Caco-2 (cell line): ENCODE results near the gene ADAMTSL2. TPM values are rescaled to one million over a fixed set of nuclear protein-coding genes. Genes with fewer than 3 reads are reported as not detected.

Source experiments
- BruUV-seq: library from RNA; stranded (reverse); fragments of 400-500 nt; replicated peaks from 2 replicates; lab custom pipeline; 2021; lab: Mats Ljungman, UMichigan
- CTCF ChIA-PET: fragments of 300-600 bp; sonication (Branson Sonifier 250); formaldehyde crosslinking; loops from one replicate; lab custom pipeline; 2022; ENCODE audit warnings: antibody characterized with exemption; lab: Charles Lee
- POLR2A ChIA-PET: fragments of 300-600 bp; sonication (Branson Sonifier 250); formaldehyde crosslinking; loops from one replicate; lab custom pipeline; 2022; ENCODE audit warnings: antibody characterized with exemption; lab: Charles Lee
- DNase-seq, 2 experiments: peaks; one replicate each; pipeline versions ENCODE4 v3.0.0 to v3.0.0-alpha.2; 2020 to 2022
- H3K27me3 ChIP-seq: replicated peaks from 2 replicates; pipeline ENCODE4 v1.6.0; 2011; ENCODE audit warnings: low read length; ENCODE audit not compliant: control insufficient read depth, insufficient read depth
- H3K36me3 ChIP-seq: 2 replicates; pipeline ENCODE4 v1.5.1; 2011; ENCODE audit warnings: low read length; ENCODE audit not compliant: control insufficient read depth, insufficient read depth
- H3K4me1 ChIP-seq: fragments of 250-450 bp; sonication (Bioruptor Pico); 2 replicates; pipeline ENCODE4 v1.5.1; 2020; ENCODE audit warnings: mild to moderate bottlenecking
- H3K4me3 ChIP-seq: 2 replicates; pipeline ENCODE4 v1.5.1; 2011; ENCODE audit warnings: low read depth, mild to moderate bottlenecking, control low read depth, low read length
- H3K9me3 ChIP-seq: fragments of 250-450 bp; sonication (Bioruptor Pico); 2 replicates; pipeline ENCODE4 v1.5.1; 2020; ENCODE audit warnings: mild to moderate bottlenecking, moderate library complexity
- H3K27ac Mint-ChIP-seq: one replicate; pipeline ENCODE4 v1.8.0; 2022; ENCODE audit warnings: mixed read lengths; ENCODE audit not compliant: unreplicated experiment
- H3K27me3 Mint-ChIP-seq: one replicate; pipeline ENCODE4 v1.8.0; 2022; ENCODE audit warnings: mixed read lengths; ENCODE audit not compliant: insufficient read depth, unreplicated experiment
- H3K36me3 Mint-ChIP-seq: one replicate; pipeline ENCODE4 v1.8.0; 2022; ENCODE audit warnings: mild to moderate bottlenecking, mixed read lengths; ENCODE audit not compliant: insufficient read depth, unreplicated experiment
- H3K4me1 Mint-ChIP-seq: one replicate; pipeline ENCODE4 v1.8.0; 2022; ENCODE audit warnings: low read depth, mixed read lengths; ENCODE audit not compliant: unreplicated experiment
- H3K4me3 Mint-ChIP-seq: one replicate; pipeline ENCODE4 v1.8.0; 2022; ENCODE audit warnings: mild to moderate bottlenecking, moderate library complexity, mixed read lengths; ENCODE audit not compliant: unreplicated experiment
- H3K9me3 Mint-ChIP-seq: one replicate; pipeline ENCODE4 v1.8.0; 2022; ENCODE audit warnings: mixed read lengths; ENCODE audit not compliant: unreplicated experiment
- intact Hi-C: fragments of 100-400 bp; cut with micrococcal nuclease; formaldehyde crosslinking; loops from one replicate; pipeline ENCODE4 v1.10.0; 2022; ENCODE audit not compliant: unreplicated experiment
- total RNA-seq: library from RNA; stranded (reverse); gene quantifications from 2 replicates; pipeline ENCODE4 v1.2.3, GENCODE V29; 2022
- TF ChIP-seq, protein P1 (sequence below), 2 experiments: fragments of 200-600 bp in 1 of 2; IDR thresholded peaks; 1 replicate in 1 of 2; 2 replicates in 1 of 2; pipeline versions ENCODE4 v1.5.1 to v1.8.0; 2011 to 2022; ENCODE audit warnings: antibody characterized with exemption in 1 of 2, control low read depth in 1 of 2, inconsistent platforms in 1 of 2, low read depth in 1 of 2, low read length in 1 of 2, mild to moderate bottlenecking in 1 of 2, moderate library complexity in 1 of 2; ENCODE audit not compliant: insufficient read depth in 1 of 2, severe bottlenecking in 1 of 2, unreplicated experiment in 1 of 2

The ADAMTSL2 gene
- total RNA-seq, 1 experiment from 2014 or later, result 0.68 TPM

DNA sequence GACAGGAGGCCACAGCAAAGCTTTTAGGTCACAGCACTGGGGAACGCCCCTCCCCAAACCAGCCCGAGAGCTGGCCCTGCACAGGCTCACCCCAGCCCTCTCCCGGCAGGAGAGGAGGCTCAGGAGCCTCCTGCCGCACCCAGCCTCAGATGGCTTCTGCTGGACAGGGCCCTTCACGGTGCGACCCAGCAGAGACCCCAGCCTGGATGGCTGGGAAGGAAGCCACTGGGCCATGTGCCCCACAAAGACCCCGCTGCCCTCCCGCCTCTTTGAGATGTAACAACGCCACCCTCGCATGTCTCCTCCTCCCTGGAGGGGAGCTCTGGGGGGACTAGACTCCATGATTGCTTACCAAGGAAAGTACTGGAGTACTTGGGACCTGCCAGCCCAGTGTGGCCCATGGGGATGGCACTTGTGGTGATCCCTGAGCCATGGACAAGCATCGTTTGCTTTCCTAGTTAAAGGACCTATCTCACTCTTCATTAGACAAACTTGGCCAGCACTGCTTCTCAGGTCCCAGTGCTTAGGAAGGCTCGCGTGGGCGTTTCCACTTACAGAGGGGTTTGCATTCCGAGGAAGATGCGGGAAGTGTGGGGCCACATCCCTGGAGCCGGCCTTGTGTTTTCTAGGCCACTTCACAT, 18.8 kb upstream of the ADAMTSL2 start:
- no peaks in the 10 kb centered on the region for H3K9me3 ChIP-seq
- Mint-ChIP-seq H3K27me3 (no peaks in the 10 kb centered on the region), H3K27ac (no peak overlapping the region), H3K9me3 (no peaks in the 10 kb centered on the region), H3K4me1 (no peaks in the 10 kb centered on the region), H3K36me3 (no peaks in the 10 kb centered on the region), H3K4me3 (no peak overlapping the region)
- TF ChIP-seq, protein P1, sequence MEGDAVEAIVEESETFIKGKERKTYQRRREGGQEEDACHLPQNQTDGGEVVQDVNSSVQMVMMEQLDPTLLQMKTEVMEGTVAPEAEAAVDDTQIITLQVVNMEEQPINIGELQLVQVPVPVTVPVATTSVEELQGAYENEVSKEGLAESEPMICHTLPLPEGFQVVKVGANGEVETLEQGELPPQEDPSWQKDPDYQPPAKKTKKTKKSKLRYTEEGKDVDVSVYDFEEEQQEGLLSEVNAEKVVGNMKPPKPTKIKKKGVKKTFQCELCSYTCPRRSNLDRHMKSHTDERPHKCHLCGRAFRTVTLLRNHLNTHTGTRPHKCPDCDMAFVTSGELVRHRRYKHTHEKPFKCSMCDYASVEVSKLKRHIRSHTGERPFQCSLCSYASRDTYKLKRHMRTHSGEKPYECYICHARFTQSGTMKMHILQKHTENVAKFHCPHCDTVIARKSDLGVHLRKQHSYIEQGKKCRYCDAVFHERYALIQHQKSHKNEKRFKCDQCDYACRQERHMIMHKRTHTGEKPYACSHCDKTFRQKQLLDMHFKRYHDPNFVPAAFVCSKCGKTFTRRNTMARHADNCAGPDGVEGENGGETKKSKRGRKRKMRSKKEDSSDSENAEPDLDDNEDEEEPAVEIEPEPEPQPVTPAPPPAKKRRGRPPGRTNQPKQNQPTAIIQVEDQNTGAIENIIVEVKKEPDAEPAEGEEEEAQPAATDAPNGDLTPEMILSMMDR (IDR thresholded peaks at IDR 0.05; ENCODE audit: insufficient read depth in 1 of 2, low read depth in 1 of 2, low read length in 1 of 2, severe bottlenecking in 1 of 2, unreplicated experiment in 1 of 2), result no peak
- no peaks in the 10 kb centered on the region for H3K27me3 ChIP-seq
- H3K36me3 ChIP-seq, result no peaks in the 10 kb centered on the region
- no TSS peak for BruUV-seq
- ChIA-PET POLR2A (no interaction called here), CTCF (no interaction called here)
- DNase-seq, result no peak
- H3K4me3 ChIP-seq, result no peak overlapping the region
- no peaks in the 10 kb centered on the region for H3K4me1 ChIP-seq
- intact Hi-C loops, result no loop called here

DNA sequence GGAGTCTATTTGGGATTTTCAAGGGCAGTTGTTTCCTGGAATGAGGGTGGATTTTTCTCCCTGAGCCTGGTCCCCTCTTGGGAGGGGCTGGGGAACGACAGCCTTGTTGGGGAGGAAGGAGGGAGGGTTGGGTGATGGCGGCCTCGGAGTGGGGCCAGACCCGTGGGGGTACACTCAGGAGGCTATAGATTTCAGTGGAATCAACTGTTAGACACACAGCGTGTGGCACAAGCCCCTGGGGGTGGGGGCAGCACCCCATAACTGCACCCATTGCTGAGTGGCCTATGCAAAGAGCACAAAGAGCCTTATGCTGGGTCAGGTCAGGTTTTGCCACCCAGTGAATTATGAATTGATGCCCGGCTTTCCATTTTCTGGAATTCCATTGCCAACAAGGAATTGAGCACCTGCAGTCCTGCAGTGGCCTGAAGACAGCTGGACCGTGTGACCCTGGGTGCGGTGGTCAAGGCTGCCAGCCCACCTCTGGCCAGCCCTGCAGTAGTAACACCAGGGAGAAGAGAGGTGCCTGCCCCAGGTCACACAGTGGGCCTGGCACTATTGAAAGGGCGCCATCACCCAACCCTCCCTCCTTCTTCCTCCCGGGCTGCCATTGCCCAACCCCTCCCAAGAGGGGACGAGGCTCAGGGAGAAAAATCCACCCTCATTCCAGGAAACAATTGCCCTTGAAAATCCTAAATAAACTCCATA, 18.1 kb upstream of the ADAMTSL2 start:
- no peaks in the 10 kb centered on the region for H3K27me3 Mint-ChIP-seq
- Histone ChIP-seq H3K4me3 (no peak overlapping the region), H3K27me3 (no peaks in the 10 kb centered on the region), H3K9me3 (no peaks in the 10 kb centered on the region), H3K36me3 (no peaks in the 10 kb centered on the region), H3K4me1 (no peaks in the 10 kb centered on the region)
- intact Hi-C loops, result no loop called here
- no peaks in the 10 kb centered on the region for H3K9me3 Mint-ChIP-seq
- CTCF ChIA-PET, result no interaction called here
- TF ChIP-seq, protein P1 (IDR thresholded peaks at IDR 0.05; ENCODE audit: insufficient read depth in 1 of 2, low read depth in 1 of 2, low read length in 1 of 2, severe bottlenecking in 1 of 2, unreplicated experiment in 1 of 2), result no peak
- no TSS peak for BruUV-seq
- no peak for DNase-seq
- no peaks in the 10 kb centered on the region for H3K4me1 Mint-ChIP-seq
- H3K36me3 Mint-ChIP-seq, result no peaks in the 10 kb centered on the region
- H3K4me3 Mint-ChIP-seq, result no peak overlapping the region
- POLR2A ChIA-PET, result no interaction called here
- no peak overlapping the region for H3K27ac Mint-ChIP-seq

DNA sequence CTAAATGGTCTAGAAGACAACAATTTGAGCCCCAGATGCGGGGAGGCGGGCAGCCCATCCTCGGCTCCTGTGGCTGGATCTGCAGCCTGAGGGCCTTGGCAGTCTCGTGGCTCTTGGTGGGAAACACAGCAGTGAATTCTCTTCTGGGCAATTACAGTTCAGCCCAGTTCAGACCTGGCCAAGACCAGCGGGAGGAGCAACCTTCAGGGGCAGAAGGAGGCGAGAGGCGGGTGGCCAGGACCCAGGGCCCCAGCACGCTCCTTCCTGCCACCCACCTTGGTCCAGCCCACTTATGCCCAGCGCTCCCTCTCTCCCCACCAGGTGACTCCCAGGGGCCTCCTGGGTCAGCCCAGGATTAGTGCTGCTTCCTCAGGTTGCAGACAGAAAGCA, 17.5 kb upstream of the ADAMTSL2 start:
- H3K27me3 ChIP-seq, result no peaks in the 10 kb centered on the region
- CTCF ChIA-PET, result no interaction called here

More for the DNA sequence above, 17.5 kb upstream of the ADAMTSL2 start:
- TF ChIP-seq, protein P1 (IDR thresholded peaks at IDR 0.05; ENCODE audit: insufficient read depth in 1 of 2, low read depth in 1 of 2, low read length in 1 of 2, severe bottlenecking in 1 of 2, unreplicated experiment in 1 of 2), result no peak
- no peak overlapping the region for H3K4me3 ChIP-seq
- H3K36me3 ChIP-seq, result no peaks in the 10 kb centered on the region
- Mint-ChIP-seq H3K4me3 (no peak overlapping the region), H3K9me3 (no peaks in the 10 kb centered on the region), H3K27ac (no peak overlapping the region), H3K4me1 (no peaks in the 10 kb centered on the region), H3K36me3 (no peaks in the 10 kb centered on the region), H3K27me3 (no peaks in the 10 kb centered on the region)
- DNase-seq, result no peak
- intact Hi-C loops, result no loop called here
- H3K4me1 ChIP-seq, result no peaks in the 10 kb centered on the region
- POLR2A ChIA-PET, result no interaction called here
- BruUV-seq, result no TSS peak
- H3K9me3 ChIP-seq, result no peaks in the 10 kb centered on the region
